HG02970 (cell line): Measurements from ENCODE around the gene TTC7B.

ENCODE experiments used
- ATAC-seq: cut with Tn5 transposase; IDR thresholded peaks from one replicate; pipeline ENCODE4 v1.9.1; 2021; ENCODE audit warnings: mild to moderate bottlenecking, moderate library complexity, moderate number of reproducible peaks; ENCODE audit not compliant: unreplicated experiment, low FRiP score

TTC7B gene

GRCh38 chr14:90610346-90611040 lies 205.7 kb downstream of the TTC7B start:
- ATAC-seq: no peak

- no peak for ATAC-seq
Measured at GRCh38 chr14:90609376-90609775, 206.9 kb downstream of the TTC7B start.

- no peak for ATAC-seq
Measured at GRCh38 chr14:90608929-90609341, 207.3 kb downstream of the TTC7B start.

- ATAC-seq: no peak
Measured at GRCh38 chr14:90608281-90608680, 207.9 kb downstream of the TTC7B start.

- no peak for ATAC-seq
Measured at GRCh38 chr14:90607141-90607540, 209.1 kb downstream of the TTC7B start.

- ATAC-seq: no peak
Measured at GRCh38 chr14:90606434-90606833, 209.8 kb downstream of the TTC7B start.

GRCh38 chr14:90605430-90605829 lies 210.8 kb downstream of the TTC7B start:
- ATAC-seq: no peak

GRCh38 chr14:90604356-90604755 lies 211.9 kb downstream of the TTC7B start:
- no peak for ATAC-seq

GRCh38 chr14:90603841-90604240 lies 212.4 kb downstream of the TTC7B start:
- ATAC-seq: no peak

- ATAC-seq: no peak
Measured at GRCh38 chr14:90603336-90603735, 212.9 kb downstream of the TTC7B start.

- ATAC-seq: no peak
Measured at GRCh38 chr14:90602088-90602687, 214.0 kb downstream of the TTC7B start.

GRCh38 chr14:90601563-90601962 lies 214.7 kb downstream of the TTC7B start:
- no peak for ATAC-seq

- ATAC-seq: no peak
Measured at GRCh38 chr14:90600619-90601018, 215.6 kb downstream of the TTC7B start.

GRCh38 chr14:90599748-90600507 lies 216.3 kb downstream of the TTC7B start:
- ATAC-seq: no peak

- ATAC-seq: no peak
Measured at GRCh38 chr14:90599339-90599738, 216.9 kb downstream of the TTC7B start.

- no peak for ATAC-seq
Measured at GRCh38 chr14:90597961-90598360, 218.3 kb downstream of the TTC7B start.

GRCh38 chr14:90596733-90597132 lies 219.5 kb downstream of the TTC7B start:
- no peak for ATAC-seq

GRCh38 chr14:90593254-90594040 lies 222.8 kb downstream of the TTC7B start:
- no peak for ATAC-seq

- no peak for ATAC-seq
Measured at GRCh38 chr14:90592655-90593054, 223.6 kb downstream of the TTC7B start.

GRCh38 chr14:90587918-90588317 lies 228.3 kb downstream of the TTC7B start:
- no peak for ATAC-seq
